GM06990 (cell line): ENCODE data around the gene FBXL20.

ENCODE experiments used
- DNase-seq: peaks from one replicate; pipeline ENCODE4 v3.0.0-alpha.2; 2011; ENCODE audit not compliant: insufficient read length; ENCODE audit errors: extremely low read depth
- H3K27me3 ChIP-seq: replicated peaks from 2 replicates; pipeline ENCODE4 v1.6.0; 2011; ENCODE audit warnings: low read length; ENCODE audit not compliant: control insufficient read depth, insufficient read depth
- H3K36me3 ChIP-seq: 2 replicates; pipeline ENCODE4 v1.5.1; 2011; ENCODE audit warnings: low read length; ENCODE audit not compliant: control insufficient read depth, insufficient read depth
- H3K4me3 ChIP-seq: replicated peaks from 2 replicates; pipeline ENCODE4 v1.5.1; 2011; ENCODE audit warnings: low read depth, mild to moderate bottlenecking, control low read depth, low read length
- CTCF ChIP-seq: IDR thresholded peaks from 2 replicates; pipeline ENCODE4 v1.5.1; 2011; ENCODE audit warnings: low read length, control low read depth, mild to moderate bottlenecking, inconsistent platforms; ENCODE audit not compliant: insufficient read depth, poor library complexity, severe bottlenecking

FBXL20 gene

GRCh38 chr17:39209317-39210092 is 191.9 kb downstream of the FBXL20 start:
- TF ChIP-seq CTCF: no peak
- DNase-seq: peak; percentile 54
- H3K36me3 ChIP-seq: peaks cover 2% of the 10 kb centered on the region
- H3K4me3 ChIP-seq: peak overlapping the region; percentile 36
- no peaks in the 10 kb centered on the region; the same call in 1 of the 2 replicates for H3K27me3 ChIP-seq

- Histone ChIP-seq H3K27me3 (no peaks in the 10 kb centered on the region; the same call in 1 of the 2 replicates), H3K4me3 (no peak overlapping the region), H3K36me3 (peaks cover 8% of the 10 kb centered on the region)
- peak; percentile 84 for DNase-seq
- no peak for TF ChIP-seq CTCF
These were observed 192.5 kb downstream of the FBXL20 start for GRCh38 chr17:39208893-39209292.

- Histone ChIP-seq H3K36me3 (peaks cover 14% of the 10 kb centered on the region), H3K4me3 (no peak overlapping the region), H3K27me3 (no peaks in the 10 kb centered on the region; the same call in 1 of the 2 replicates)
- no peak for TF ChIP-seq CTCF
- DNase-seq: peak; percentile 39
These were observed 193.3 kb downstream of the FBXL20 start for GRCh38 chr17:39208136-39208535.

GRCh38 chr17:39205112-39205526 is 196.3 kb downstream of the FBXL20 start:
- TF ChIP-seq CTCF: no peak
- no peak for DNase-seq
- Histone ChIP-seq H3K27me3 (no peaks in the 10 kb centered on the region; the same call in 1 of the 2 replicates), H3K4me3 (no peak overlapping the region), H3K36me3 (peaks cover 27% of the 10 kb centered on the region)

GRCh38 chr17:39204245-39204644 is 197.2 kb downstream of the FBXL20 start:
- Histone ChIP-seq H3K36me3 (peaks cover 27% of the 10 kb centered on the region), H3K4me3 (no peak overlapping the region), H3K27me3 (no peaks in the 10 kb centered on the region)
- TF ChIP-seq CTCF: no peak
- no peak for DNase-seq
